ENCODE data around the gene SRPX2.

GRCh38 chrX:100673397-100673953, 29.5 kb downstream of the SRPX2 start:
- TF ChIP-seq EZH2 (optimal IDR thresholded peaks at IDR 0.05; ENCODE audit: low read depth, low read length) (no peak), CTCF (IDR thresholded peaks at IDR 0.05; ENCODE audit: low read length) (no peak)
